Mononuclear cell (primary cell): ENCODE data around the gene STT3A. TPM values are rescaled to one million over a fixed set of nuclear protein-coding genes. Genes with fewer than 3 reads are reported as not detected.

Experiments used
- H3K27me3 ChIP-seq: 2 replicates; pipeline ENCODE4 v1.6.0; 2011; ENCODE audit warnings: low read length, control low read depth; ENCODE audit not compliant: insufficient read depth
- H3K4me1 ChIP-seq: 2 replicates; pipeline ENCODE4 v1.5.1; 2011; ENCODE audit warnings: mild to moderate bottlenecking, low read length, control low read depth; ENCODE audit not compliant: insufficient read depth
- H3K4me3 ChIP-seq: 2 replicates; pipeline ENCODE4 v1.5.1; 2011; ENCODE audit warnings: mild to moderate bottlenecking, low read length, moderate library complexity
- H3K9me3 ChIP-seq: 2 replicates; pipeline ENCODE4 v1.5.1; 2011; ENCODE audit warnings: low read depth, mild to moderate bottlenecking, control low read depth, low read length
- total RNA-seq: library from RNA; depleted of rRNA; stranded (reverse); fragments of >200 nt; gene quantifications from one replicate; pipeline ENCODE4 v1.2.3, GENCODE V29; 2012

Gene STT3A
- total RNA-seq: 28.2 TPM

DNA sequence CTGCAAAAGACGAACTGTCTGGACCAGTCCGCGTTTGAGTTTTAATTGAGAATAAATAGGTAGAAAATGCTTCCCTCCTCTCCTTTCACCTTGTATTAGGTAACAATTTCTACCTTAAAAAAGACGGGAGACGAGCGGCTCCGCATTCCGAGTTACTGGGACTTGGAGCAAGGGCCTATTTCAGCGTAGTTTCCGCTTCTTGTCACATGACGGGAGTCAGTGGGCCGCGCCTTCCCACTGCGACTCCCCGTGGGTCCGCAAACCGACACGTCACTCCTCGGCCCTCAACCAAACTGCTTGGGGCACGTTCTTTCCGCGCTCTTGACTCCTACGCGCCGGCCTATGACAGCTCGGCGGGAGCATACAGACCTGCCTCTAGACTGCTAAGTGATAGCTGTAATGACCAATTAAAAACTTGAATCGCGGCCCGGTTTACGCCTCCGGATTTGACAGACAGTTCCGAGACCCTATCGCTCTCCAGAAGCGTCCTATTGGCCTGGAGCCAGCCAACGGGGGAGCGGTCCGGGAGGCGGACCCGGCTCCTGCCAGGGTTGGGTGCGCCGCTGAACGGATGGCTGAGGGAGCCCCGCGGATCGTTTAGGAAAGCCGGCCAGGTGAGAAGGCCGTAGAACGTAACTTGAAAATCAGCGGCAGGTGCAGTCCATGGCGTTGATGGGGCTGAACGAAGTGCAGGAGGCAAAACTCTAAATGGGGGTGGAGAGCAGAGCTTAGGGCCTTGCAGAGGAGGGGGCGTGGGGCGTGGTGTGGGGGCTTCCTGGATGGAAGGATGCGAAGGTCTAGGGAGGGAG lies at the start of gene STT3A:
STT3A (plus strand) TSS at position 548 of the 809 bp plus-strand sequence. CDS start 3,064 bp downstream, outside the sequence.
- Histone ChIP-seq H3K9me3 (no peaks in the 10 kb centered on the region), H3K4me3 (peak within 1 kb of the TSS; percentile 87)

GRCh38 chr11:125550780-125551179 lies 41.9 kb upstream of the STT3A start:
- no peaks in the 10 kb centered on the region for H3K27me3 ChIP-seq
- H3K9me3 ChIP-seq: peaks cover 21% of the 10 kb centered on the region
- no peaks in the 10 kb centered on the region for H3K4me1 ChIP-seq
- no peak overlapping the region for H3K4me3 ChIP-seq

More for the DNA sequence above, at the start of gene STT3A:
- Histone ChIP-seq H3K27me3 (no peaks in the 10 kb centered on the region), H3K4me1 (peaks cover 34% of the 10 kb centered on the region)

DNA sequence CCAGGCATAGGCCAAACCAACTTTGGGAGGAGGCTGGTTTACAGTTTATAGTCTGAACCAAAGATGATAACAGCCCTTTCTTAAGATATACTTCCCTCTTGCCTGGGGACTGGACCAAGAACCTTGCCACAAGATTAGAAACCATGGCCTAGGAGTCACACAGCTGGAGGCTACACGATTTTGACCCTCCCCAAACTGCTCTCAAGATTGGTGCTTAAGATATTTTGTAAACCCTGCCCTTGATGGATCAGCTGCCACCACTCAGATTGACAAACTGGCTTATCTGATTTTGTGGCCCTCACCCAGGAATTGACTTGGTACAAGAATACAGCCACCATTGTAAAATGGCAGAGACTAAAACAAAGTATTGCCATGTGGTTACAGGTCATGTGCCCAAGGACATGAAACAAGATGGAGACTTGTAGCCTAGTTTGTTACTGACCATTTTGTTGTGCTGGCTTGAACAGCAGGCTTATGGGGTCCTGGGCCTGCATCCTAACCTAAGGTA lies 40.8 kb upstream of the STT3A start:
- no peaks in the 10 kb centered on the region for H3K27me3 ChIP-seq
- H3K4me1 ChIP-seq: no peaks in the 10 kb centered on the region
- H3K9me3 ChIP-seq: peaks cover 21% of the 10 kb centered on the region
- H3K4me3 ChIP-seq: no peak overlapping the region

- Histone ChIP-seq H3K4me3 (no peak overlapping the region), H3K4me1 (no peaks in the 10 kb centered on the region), H3K27me3 (no peaks in the 10 kb centered on the region), H3K9me3 (peaks cover 21% of the 10 kb centered on the region)
Observed at GRCh38 chr11:125552927-125553326, 39.7 kb upstream of the STT3A start.

DNA sequence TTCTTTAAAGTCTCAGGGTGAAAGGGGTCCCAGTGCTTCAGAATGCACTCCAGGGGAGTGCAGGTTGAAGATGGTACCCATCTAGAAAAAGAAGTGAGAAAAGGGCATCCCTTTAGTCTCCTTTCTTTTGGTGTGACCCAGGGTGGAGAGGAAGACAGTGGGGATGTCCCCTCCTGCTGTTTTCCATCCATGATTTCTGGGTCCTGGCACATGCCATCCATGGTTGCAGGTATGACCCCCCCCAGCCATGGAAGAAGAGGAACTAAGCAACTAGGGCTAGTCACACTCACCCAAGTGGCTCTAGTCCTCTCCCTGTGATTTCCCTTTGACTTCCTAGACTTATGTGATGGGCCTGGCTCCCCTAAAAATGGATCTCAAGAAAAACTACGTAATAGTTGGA lies 39.3 kb upstream of the STT3A start:
- Histone ChIP-seq H3K9me3 (peaks cover 21% of the 10 kb centered on the region), H3K27me3 (no peaks in the 10 kb centered on the region), H3K4me3 (no peak overlapping the region), H3K4me1 (no peaks in the 10 kb centered on the region)

- peaks cover 21% of the 10 kb centered on the region for H3K9me3 ChIP-seq
- H3K4me3 ChIP-seq: no peak overlapping the region
- H3K27me3 ChIP-seq: no peaks in the 10 kb centered on the region
- H3K4me1 ChIP-seq: no peaks in the 10 kb centered on the region
Observed at GRCh38 chr11:125554038-125554437, 38.6 kb upstream of the STT3A start.

DNA sequence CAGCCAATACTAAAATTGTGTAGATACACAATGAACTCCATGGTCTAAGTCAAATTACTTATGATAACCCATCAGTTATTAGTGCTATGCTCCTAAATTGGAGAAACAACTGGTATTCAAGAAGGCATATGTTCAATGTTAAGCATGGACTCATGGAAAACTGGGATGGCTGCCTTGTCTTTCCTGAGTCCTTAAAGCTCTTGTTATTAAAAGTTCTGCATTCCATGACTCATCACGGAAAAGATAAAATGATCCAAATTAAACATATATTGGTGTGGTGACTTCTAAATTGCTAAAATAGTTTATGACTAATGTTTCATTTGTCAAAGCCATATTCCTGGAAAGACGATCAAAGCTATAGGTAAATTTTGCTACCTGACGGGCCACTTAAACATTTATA lies 32.8 kb upstream of the STT3A start:
- Histone ChIP-seq H3K4me3 (no peak overlapping the region), H3K4me1 (no peaks in the 10 kb centered on the region), H3K9me3 (no peaks in the 10 kb centered on the region), H3K27me3 (no peaks in the 10 kb centered on the region)

DNA sequence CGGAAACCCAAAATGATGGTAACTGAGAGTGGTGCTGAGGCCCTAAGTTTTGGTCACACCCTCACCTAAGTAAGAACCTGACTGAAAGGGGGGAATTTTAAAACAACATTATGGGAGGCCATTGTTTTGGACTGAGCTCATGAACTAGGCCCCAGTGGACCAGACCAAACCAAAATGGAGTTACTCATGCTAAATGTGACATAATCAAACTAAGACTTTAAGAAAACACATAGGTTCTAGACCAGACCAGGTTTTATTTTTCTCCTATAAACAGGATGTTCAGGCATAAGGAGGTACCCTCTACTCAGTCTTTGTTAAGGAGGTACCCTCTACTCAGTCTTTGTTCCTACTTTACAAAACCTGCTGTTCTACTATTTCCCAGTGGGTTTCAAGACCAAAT lies 30.7 kb upstream of the STT3A start:
- H3K4me1 ChIP-seq: no peaks in the 10 kb centered on the region
- no peak overlapping the region for H3K4me3 ChIP-seq
- no peaks in the 10 kb centered on the region for H3K27me3 ChIP-seq
- H3K9me3 ChIP-seq: no peaks in the 10 kb centered on the region

GRCh38 chr11:125562430-125562829 lies 30.2 kb upstream of the STT3A start:
- Histone ChIP-seq H3K9me3 (no peaks in the 10 kb centered on the region), H3K27me3 (no peaks in the 10 kb centered on the region), H3K4me1 (no peaks in the 10 kb centered on the region), H3K4me3 (no peak overlapping the region)

DNA sequence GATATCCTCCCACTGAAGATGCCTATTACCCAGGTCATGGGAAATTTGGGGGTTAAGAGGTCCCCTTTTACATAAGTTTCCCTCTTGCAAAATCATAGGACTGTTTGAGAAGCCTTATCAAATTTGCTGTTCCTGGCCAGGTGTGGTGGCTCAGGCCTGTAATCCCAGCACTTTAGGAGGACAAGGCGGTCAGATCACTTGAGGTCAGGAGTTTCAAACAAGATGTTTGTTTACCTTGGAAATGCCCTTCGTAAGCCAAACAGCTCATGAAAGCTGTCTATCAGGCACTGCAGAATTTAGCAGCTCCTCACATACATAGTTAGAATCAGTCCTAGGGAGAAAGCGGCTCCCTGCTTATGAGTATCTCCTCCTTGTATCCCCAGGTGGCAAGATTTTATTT lies 28.3 kb upstream of the STT3A start:
- no peaks in the 10 kb centered on the region for H3K9me3 ChIP-seq
- no peaks in the 10 kb centered on the region for H3K27me3 ChIP-seq
- H3K4me3 ChIP-seq: no peak overlapping the region
- peaks cover 5% of the 10 kb centered on the region for H3K4me1 ChIP-seq

GRCh38 chr11:125566235-125566634 lies 26.4 kb upstream of the STT3A start:
- Histone ChIP-seq H3K9me3 (no peaks in the 10 kb centered on the region), H3K4me3 (no peak overlapping the region), H3K4me1 (peaks cover 20% of the 10 kb centered on the region), H3K27me3 (no peaks in the 10 kb centered on the region)

- peak within 1 kb of the TSS; percentile 79 for H3K4me3 ChIP-seq
- H3K9me3 ChIP-seq: no peaks in the 10 kb centered on the region
- H3K4me1 ChIP-seq: peaks cover 20% of the 10 kb centered on the region
- H3K27me3 ChIP-seq: no peaks in the 10 kb centered on the region
Observed at GRCh38 chr11:125568970-125569914, 23.4 kb upstream of the STT3A start, which contains the start of gene EI24. EI24 (plus strand) TSS chr11:125569477; CDS start chr11:125572528, 3,051 bp downstream.

- Histone ChIP-seq H3K9me3 (no peaks in the 10 kb centered on the region), H3K4me1 (peaks cover 20% of the 10 kb centered on the region), H3K4me3 (peak overlapping the region; percentile 79), H3K27me3 (no peaks in the 10 kb centered on the region)
Observed at GRCh38 chr11:125569915-125570621, 22.6 kb upstream of the STT3A start.

GRCh38 chr11:125570952-125571351 lies 21.7 kb upstream of the STT3A start:
- H3K9me3 ChIP-seq: no peaks in the 10 kb centered on the region
- no peak overlapping the region for H3K4me3 ChIP-seq

More at GRCh38 chr11:125570952-125571351, 21.7 kb upstream of the STT3A start:
- no peaks in the 10 kb centered on the region for H3K27me3 ChIP-seq
- peaks cover 20% of the 10 kb centered on the region for H3K4me1 ChIP-seq
